Naive B cell (primary cell): Measurements from ENCODE around the gene DIP2C. TPM values are rescaled to one million over a fixed set of nuclear protein-coding genes. Genes with fewer than 3 reads are reported as not detected.
"Not testable (repeated sequence)": the region's sequence is repeated elsewhere in the genome, so short reads cannot be mapped to it uniquely, and the experiment has no call there.

Source experiments
- ATAC-seq, 2 donors: fragments of 150-1000 bp; cut with Tn5 transposase; 2 replicates each; pipeline ENCODE4 v1.10.0; 2021; ENCODE audit warnings: low read depth in 2 of 2, mild to moderate bottlenecking in 2 of 2, moderate library complexity in 2 of 2
- DNase-seq: peaks from one replicate; pipeline ENCODE4 v3.0.0; 2022
- H3K27ac Mint-ChIP-seq, 6 donors: one replicate each; pipeline ENCODE4 v1.8.0; 2020 to 2022; ENCODE audit warnings: mild to moderate bottlenecking in 6 of 6, mixed read lengths in 6 of 6, moderate library complexity in 5 of 6, inconsistent platforms in 2 of 6
- H3K27me3 Mint-ChIP-seq, 3 donors: one replicate each; pipeline ENCODE4 v1.8.0; 2021 to 2022; ENCODE audit warnings: mixed read lengths in 3 of 3, mild to moderate bottlenecking in 1 of 3
- H3K36me3 Mint-ChIP-seq, 2 donors: one replicate each; pipeline ENCODE4 v1.8.0; 2020 to 2022; ENCODE audit warnings: mixed read lengths in 2 of 2, inconsistent platforms in 1 of 2, mild to moderate bottlenecking in 1 of 2
- H3K4me1 Mint-ChIP-seq, 3 donors: one replicate each; pipeline ENCODE4 v1.8.0; 2020 to 2022; ENCODE audit warnings: mixed read lengths in 3 of 3, inconsistent platforms in 1 of 3, mild to moderate bottlenecking in 1 of 3, moderate library complexity in 1 of 3
- H3K4me3 Mint-ChIP-seq, 8 donors: one replicate each; pipeline ENCODE4 v1.8.0; 2020 to 2022; ENCODE audit warnings: mild to moderate bottlenecking in 8 of 8, mixed read lengths in 8 of 8, moderate library complexity in 8 of 8, inconsistent platforms in 2 of 8
- H3K9me3 Mint-ChIP-seq, 7 donors: one replicate each; pipeline ENCODE4 v1.8.0; 2020 to 2022; ENCODE audit warnings: mixed read lengths in 7 of 7, mild to moderate bottlenecking in 5 of 7, inconsistent platforms in 2 of 7, moderate library complexity in 1 of 7
- polyA plus RNA-seq, 6 donors: library from polyadenylated mRNA; unstranded; fragments of 300-500 nt; fragmentation: Illumina TruSeq; gene quantifications; one replicate each; pipeline ENCODE4 v1.2.3, GENCODE V29; 2021; ENCODE audit warnings: low read depth in 6 of 6

DIP2C gene
- polyA plus RNA-seq, 6 donors from 2014 or later: 0.36 to 1.7 (median 0.78) TPM; not detected in 1

DNA sequence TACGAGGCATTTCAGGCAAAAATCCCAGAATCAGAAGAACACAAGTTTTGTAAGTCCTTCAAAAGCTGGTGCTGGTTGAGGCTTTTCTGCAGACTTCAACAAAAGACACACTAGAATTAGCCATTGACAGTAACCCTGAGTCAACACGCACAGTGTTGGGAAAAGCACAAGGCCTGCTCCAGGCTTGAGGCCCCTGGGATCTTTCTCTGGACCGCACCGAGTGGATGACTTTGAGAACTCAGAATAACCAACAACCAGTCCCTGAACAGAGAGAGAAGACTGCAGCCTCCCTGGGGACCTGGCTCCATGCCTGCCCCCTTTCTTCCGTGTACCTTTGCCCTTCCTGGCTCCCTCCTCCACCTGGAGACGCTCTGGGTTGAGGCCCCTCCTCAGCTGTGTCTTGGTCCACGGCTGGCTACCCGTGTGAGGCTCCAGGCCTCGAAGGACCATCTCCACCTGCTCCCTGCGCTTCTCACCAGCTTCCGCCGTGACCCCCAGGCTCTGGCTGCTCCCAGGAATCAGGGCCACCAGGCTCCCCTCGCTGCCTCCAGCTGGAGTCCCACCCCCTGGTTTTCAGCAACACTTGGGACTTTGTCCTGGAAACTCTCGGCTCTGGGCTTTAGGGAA lies 28.4 kb downstream of the DIP2C start:
- no peaks in the 10 kb centered on the region for H3K4me1 Mint-ChIP-seq
- no peak overlapping the region for H3K27ac Mint-ChIP-seq
- no peaks in the 10 kb centered on the region for H3K9me3 Mint-ChIP-seq
- no peak for ATAC-seq
- H3K36me3 Mint-ChIP-seq: no peaks in the 10 kb centered on the region
- no peak overlapping the region for H3K4me3 Mint-ChIP-seq
- DNase-seq: no peak
- H3K27me3 Mint-ChIP-seq: peaks cover 9 to 30% (median 14%) of the 10 kb centered on the region in 3 donors

DNA sequence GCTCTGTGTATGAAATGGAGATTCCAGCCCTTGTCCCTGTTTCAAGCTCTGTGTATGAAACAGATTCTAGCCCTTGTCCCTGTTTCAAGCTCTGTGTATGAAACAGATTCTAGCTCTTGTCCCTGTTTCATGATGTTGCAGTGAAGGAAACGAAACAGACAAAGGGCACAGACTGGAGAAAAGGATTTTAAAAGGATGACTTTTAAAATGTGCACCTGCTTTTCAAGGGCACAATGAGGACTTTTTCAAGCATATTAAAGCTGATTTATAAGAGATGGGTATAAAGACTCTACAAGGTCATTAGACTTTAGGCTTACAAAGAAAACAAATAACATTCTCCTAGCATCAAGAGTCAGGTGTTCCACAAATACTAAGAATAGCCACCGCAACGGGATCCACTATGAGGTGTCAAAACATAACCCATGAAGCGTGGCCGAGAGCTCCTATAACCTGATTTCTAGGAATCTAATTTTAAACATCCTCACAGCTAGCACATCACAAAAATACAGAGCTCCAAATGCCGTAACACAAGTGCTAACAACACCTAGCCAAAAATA lies 29.0 kb downstream of the DIP2C start:
- Mint-ChIP-seq H3K4me1 (no peaks in the 10 kb centered on the region), H3K9me3 (no peaks in the 10 kb centered on the region), H3K4me3 (no peak overlapping the region), H3K27ac (no peak overlapping the region), H3K36me3 (no peaks in the 10 kb centered on the region), H3K27me3 (peaks cover 9 to 30% (median 14%) of the 10 kb centered on the region in 3 donors)
- ATAC-seq: no peak
- no peak for DNase-seq

DNA sequence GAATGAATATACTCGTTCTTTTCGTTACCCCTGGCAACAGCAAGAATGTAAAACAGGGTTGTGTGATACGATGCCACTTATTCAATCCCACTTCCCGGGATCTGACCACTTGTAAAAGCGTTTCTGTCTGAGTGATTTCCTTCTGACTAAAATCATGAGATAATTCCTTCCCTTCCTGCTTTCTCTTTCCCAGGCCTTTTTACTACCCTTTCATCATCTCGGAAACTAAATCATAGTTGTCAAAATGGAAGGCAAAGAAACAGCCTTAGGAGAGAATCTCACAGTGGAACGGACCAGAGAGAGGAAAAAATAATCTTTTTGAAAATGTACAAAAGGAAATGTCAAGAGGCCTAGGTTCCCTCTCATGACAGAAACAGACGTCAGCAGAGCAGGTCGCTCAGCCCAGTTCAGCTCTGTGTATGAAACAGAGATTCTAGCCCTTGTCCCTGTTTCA lies 29.8 kb downstream of the DIP2C start:
- no peak overlapping the region for H3K27ac Mint-ChIP-seq
- H3K4me1 Mint-ChIP-seq: no peaks in the 10 kb centered on the region
- no peaks in the 10 kb centered on the region for H3K9me3 Mint-ChIP-seq
- no peak overlapping the region for H3K4me3 Mint-ChIP-seq
- no peaks in the 10 kb centered on the region for H3K36me3 Mint-ChIP-seq
- no peak for DNase-seq
- H3K27me3 Mint-ChIP-seq: peaks cover 9 to 30% (median 14%) of the 10 kb centered on the region in 3 donors
- ATAC-seq: no peak

DNA sequence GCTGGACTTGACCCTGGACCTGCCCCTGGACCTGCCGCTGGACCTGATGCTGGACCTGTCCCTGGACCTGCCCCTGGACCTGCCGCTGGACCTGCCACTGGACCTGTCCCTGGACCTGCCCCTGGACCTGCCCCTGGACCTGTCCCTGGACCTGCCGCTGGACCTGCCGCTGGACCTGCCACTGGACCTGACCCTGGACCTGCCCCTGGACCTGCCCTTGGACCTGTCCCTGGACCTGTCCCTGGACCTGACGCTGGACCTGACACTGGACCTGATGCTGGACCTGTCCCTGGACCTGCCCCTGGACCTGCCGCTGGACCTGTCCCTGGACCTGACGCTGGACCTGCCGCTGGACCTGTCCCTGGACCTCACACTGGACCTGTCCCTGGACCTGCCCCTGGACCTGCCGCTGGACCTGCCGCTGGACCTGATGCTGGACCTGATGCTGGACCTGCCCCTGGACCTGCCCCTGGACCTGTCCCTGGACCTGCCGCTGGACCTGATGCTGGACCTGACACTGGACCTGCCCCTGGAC lies 31.6 kb downstream of the DIP2C start:
- ATAC-seq, DNase-seq, H3K4me1 Mint-ChIP-seq: not testable (repeated sequence)

DNA sequence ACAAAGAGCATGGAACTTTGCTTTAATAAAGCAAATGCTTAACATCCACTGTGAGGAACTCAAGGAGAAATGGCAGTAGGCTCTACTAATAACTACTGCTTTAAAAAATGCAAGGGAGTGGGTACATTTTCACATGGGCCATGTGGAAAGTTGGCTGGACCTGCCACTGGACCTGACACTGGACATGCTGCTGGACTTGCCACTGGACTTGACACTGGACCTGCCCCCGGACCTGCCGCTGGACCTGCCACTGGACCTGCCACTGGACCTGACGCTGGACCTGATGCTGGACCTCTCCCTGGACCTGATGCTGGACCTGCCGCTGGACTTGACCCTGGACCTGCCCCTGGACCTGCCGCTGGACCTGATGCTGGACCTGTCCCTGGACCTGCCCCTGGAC lies 32.6 kb downstream of the DIP2C start:
- no peak for ATAC-seq
- Mint-ChIP-seq H3K4me1 (no peaks in the 10 kb centered on the region), H3K4me3 (no peak overlapping the region), H3K27me3 (peaks cover 7 to 26% (median 11%) of the 10 kb centered on the region in 3 donors), H3K9me3 (no peaks in the 10 kb centered on the region), H3K27ac (no peak overlapping the region), H3K36me3 (no peaks in the 10 kb centered on the region)
- no peak for DNase-seq

More for the DNA sequence above, 31.6 kb downstream of the DIP2C start:
- peaks cover 9 to 27% (median 14%) of the 10 kb centered on the region in 3 donors for H3K27me3 Mint-ChIP-seq
- not testable (repeated sequence) for H3K27ac Mint-ChIP-seq, H3K4me3 Mint-ChIP-seq, H3K36me3 Mint-ChIP-seq, H3K9me3 Mint-ChIP-seq

- Mint-ChIP-seq H3K4me1 (no peaks in the 10 kb centered on the region), H3K27ac (no peak overlapping the region), H3K27me3 (peaks cover 7 to 26% (median 9%) of the 10 kb centered on the region in 3 donors), H3K36me3 (no peaks in the 10 kb centered on the region), H3K9me3 (peaks cover 0 to 1% (median 0%) of the 10 kb centered on the region in 7 donors), H3K4me3 (no peak overlapping the region)
- ATAC-seq (no peak), DNase-seq (no peak)
Measured at GRCh38 chr10:655184-655583, 34.3 kb downstream of the DIP2C start.

DNA sequence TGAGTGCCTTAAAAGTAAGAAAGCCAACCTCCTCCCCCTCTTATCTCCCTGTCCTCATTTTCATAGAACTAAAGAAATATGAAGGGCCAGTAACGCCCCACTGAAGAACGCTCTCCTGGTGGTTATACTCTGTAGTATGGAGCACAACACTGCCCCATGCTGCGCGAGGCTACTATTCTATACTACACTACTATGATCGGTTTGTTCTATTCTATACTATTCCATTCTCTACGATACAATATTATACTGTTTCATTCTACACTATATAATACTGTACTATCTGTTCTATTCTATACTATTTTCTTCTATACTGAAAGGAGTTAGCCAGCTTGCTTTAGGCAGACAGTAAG lies 34.8 kb downstream of the DIP2C start:
- DNase-seq: no peak
- Mint-ChIP-seq H3K9me3 (peaks cover 0 to 1% (median 0%) of the 10 kb centered on the region in 7 donors), H3K27me3 (peaks cover 7 to 25% (median 9%) of the 10 kb centered on the region in 3 donors), H3K4me3 (no peak overlapping the region), H3K36me3 (no peaks in the 10 kb centered on the region), H3K4me1 (no peaks in the 10 kb centered on the region), H3K27ac (no peak overlapping the region)
- ATAC-seq: no peak

GRCh38 chr10:653991-654646 lies 35.3 kb downstream of the DIP2C start:
- Mint-ChIP-seq H3K9me3 (peaks cover 0 to 1% (median 0%) of the 10 kb centered on the region in 7 donors), H3K27me3 (peaks cover 5 to 20% (median 9%) of the 10 kb centered on the region in 3 donors), H3K4me1 (no peaks in the 10 kb centered on the region), H3K4me3 (no peak overlapping the region), H3K27ac (no peak overlapping the region), H3K36me3 (no peaks in the 10 kb centered on the region)
- ATAC-seq (no peak), DNase-seq (no peak)

DNA sequence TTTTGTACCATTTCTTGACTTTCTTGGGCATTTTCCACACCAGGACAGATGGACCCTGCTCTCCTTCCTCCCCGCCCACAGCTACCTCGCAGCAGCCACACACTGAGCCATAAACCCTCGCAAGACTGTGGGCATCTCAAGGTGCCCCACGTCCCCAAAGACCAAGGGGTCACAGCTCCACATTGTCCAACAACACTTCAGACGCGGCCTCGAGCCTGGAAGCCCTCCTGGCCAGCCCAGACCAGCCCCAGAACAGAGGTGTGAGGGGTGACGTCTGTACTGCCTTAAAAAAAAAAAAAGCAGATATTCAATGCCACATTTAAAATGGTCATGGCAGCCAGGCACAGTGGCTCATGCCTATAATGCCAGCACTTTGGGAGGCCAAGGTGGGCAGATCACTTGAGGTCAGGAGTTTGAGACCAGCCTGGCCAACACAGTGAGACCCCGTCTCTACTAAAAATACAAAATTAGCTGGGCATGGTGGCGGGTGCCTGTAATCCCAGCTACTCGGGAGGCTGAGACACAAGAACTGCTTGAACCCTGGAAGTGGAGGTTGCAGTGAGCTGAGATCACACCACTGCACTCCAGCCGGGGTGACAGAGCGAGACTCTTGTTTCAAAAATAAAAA lies 36.5 kb downstream of the DIP2C start:
- ATAC-seq, H3K4me1 Mint-ChIP-seq: not testable (repeated sequence)

GRCh38 chr10:652233-652632 lies 37.2 kb downstream of the DIP2C start:
- no peak overlapping the region for H3K4me3 Mint-ChIP-seq
- ATAC-seq (no peak), DNase-seq (no peak)
- peaks cover 0 to 1% (median 0%) of the 10 kb centered on the region in 7 donors for H3K9me3 Mint-ChIP-seq
- no peaks in the 10 kb centered on the region for H3K4me1 Mint-ChIP-seq
- peaks cover 0 to 13% (median 4%) of the 10 kb centered on the region in 3 donors for H3K27me3 Mint-ChIP-seq
- no peaks in the 10 kb centered on the region for H3K36me3 Mint-ChIP-seq
- H3K27ac Mint-ChIP-seq: no peak overlapping the region

More for the DNA sequence above, 36.5 kb downstream of the DIP2C start:
- DNase-seq, H3K36me3 Mint-ChIP-seq, H3K27ac Mint-ChIP-seq, H3K9me3 Mint-ChIP-seq, H3K4me3 Mint-ChIP-seq: not testable (repeated sequence)
- peaks cover 0 to 13% (median 4%) of the 10 kb centered on the region in 3 donors for H3K27me3 Mint-ChIP-seq

DNA sequence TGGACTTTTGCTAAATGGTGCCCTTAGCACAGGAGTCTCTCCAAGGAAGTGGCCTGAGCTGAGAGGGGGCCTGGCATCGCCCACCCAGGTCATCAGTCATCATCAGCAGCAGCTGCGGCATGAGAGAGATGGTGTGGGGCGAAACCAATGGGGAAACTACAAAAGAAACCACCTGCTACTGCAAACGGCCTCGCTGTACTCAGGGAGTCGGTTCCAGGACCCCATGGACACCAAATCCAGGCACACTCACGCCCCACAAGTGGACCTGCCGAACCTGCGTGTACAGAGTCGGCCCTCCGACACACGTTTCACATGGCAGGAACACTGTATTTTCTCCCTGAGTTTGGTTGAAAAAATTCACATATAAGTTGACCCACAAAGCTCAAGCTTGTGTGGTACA lies 37.8 kb downstream of the DIP2C start:
- H3K36me3 Mint-ChIP-seq: no peaks in the 10 kb centered on the region
- no peak for DNase-seq
- peaks cover 0 to 1% (median 0%) of the 10 kb centered on the region in 7 donors for H3K9me3 Mint-ChIP-seq
- H3K27ac Mint-ChIP-seq: no peak overlapping the region
- no peak for ATAC-seq
- no peak overlapping the region for H3K4me3 Mint-ChIP-seq
- H3K4me1 Mint-ChIP-seq: no peaks in the 10 kb centered on the region
- H3K27me3 Mint-ChIP-seq: peaks cover 0 to 13% (median 4%) of the 10 kb centered on the region in 3 donors

- H3K4me1 Mint-ChIP-seq: peaks cover 0 to 3% (median 0%) of the 10 kb centered on the region in 3 donors
- H3K27me3 Mint-ChIP-seq: peaks cover 0 to 13% (median 4%) of the 10 kb centered on the region in 3 donors
- DNase-seq: no peak
- peak overlapping the region in 1 of 6 donors; percentile 73 for H3K27ac Mint-ChIP-seq
- no peaks in the 10 kb centered on the region for H3K36me3 Mint-ChIP-seq
- H3K9me3 Mint-ChIP-seq: peaks cover 0 to 1% (median 0%) of the 10 kb centered on the region in 7 donors
- no peak overlapping the region for H3K4me3 Mint-ChIP-seq
- ATAC-seq: no peak
Measured at GRCh38 chr10:650886-651615, 38.4 kb downstream of the DIP2C start.

DNA sequence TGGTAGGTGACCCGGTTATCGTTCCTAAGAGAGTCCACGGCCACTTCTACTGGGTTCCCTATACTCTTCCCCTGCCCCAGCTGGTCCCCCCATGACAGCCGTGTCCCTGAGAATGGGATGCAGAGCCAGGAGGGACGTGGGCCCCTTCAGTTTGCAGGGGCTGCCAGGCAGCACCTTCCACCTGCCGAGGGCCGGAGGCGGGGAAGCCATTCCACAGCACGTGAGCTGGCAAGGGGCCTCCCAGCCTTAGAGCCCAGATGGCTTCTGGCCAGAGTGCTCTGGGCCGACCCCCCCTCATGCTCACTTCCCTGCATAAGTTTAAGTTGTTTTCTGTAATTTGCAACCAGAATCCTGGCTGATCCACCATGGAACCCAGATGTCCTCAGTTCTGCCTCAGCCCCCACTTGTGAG lies 39.0 kb downstream of the DIP2C start:
- H3K4me1 Mint-ChIP-seq: peaks cover 0 to 4% (median 0%) of the 10 kb centered on the region in 3 donors
- no peaks in the 10 kb centered on the region for H3K36me3 Mint-ChIP-seq
- no peak overlapping the region for H3K4me3 Mint-ChIP-seq
- peaks cover 0 to 13% (median 4%) of the 10 kb centered on the region in 3 donors for H3K27me3 Mint-ChIP-seq
- H3K27ac Mint-ChIP-seq: no peak overlapping the region
- no peak for ATAC-seq
- no peak for DNase-seq
- H3K9me3 Mint-ChIP-seq: peaks cover 0 to 1% (median 0%) of the 10 kb centered on the region in 7 donors
